HepG2 (cell line): ENCODE data around the gene TSPAN17. TPM values are rescaled to one million over a fixed set of nuclear protein-coding genes. Genes with fewer than 3 reads are reported as not detected.

Source experiments
- ATAC-seq: fragments of 200-7000 bp; cut with Tn5 transposase; 3 replicates; pipeline ENCODE4 v1.9.1; 2020; ENCODE audit warnings: mild to moderate bottlenecking, moderate library complexity
- BruUV-seq: library from RNA; stranded (reverse); fragments of 400-500 nt; replicated peaks from 2 replicates; lab custom pipeline; 2021; lab: Mats Ljungman, UMichigan
- CTCF ChIA-PET: fragments of 300-600 bp; formaldehyde crosslinking; extraction: SDS; loops from one replicate; lab custom pipeline; 2021; ENCODE audit warnings: low total read pairs, inconsistent platforms, low intra/inter-chr PET ratio; lab: Yijun Ruan, JAX
- POLR2A ChIA-PET: fragments of 350-600 bp; sonication (Branson Sonifier 250); formaldehyde crosslinking; loops from one replicate; lab custom pipeline; 2020; ENCODE audit warnings: antibody characterized with exemption, inconsistent platforms; lab: Yijun Ruan, JAX
- DNase-seq: peaks from one replicate; pipeline ENCODE4 v3.0.0-alpha.2; 2015; ENCODE audit warnings: low spot score
- FAIRE-seq: peaks from 3 replicates; lab custom pipeline; 2011; peaks lifted over from hg19 to GRCh38; lab: Jason Lieb, UNC
- H2AFZ ChIP-seq: one replicate; pipeline ENCODE4 v1.6.1; 2011; ENCODE audit warnings: low read length, inconsistent platforms
- H3K27ac ChIP-seq: fragments of 300-600 bp; 3 replicates; pipeline ENCODE4 v1.8.0; 2011; ENCODE audit warnings: mixed run types, mild to moderate bottlenecking, mixed read lengths, low read length, inconsistent platforms; ENCODE audit not compliant: insufficient read depth; ENCODE audit errors: extremely low read length
- H3K27me3 ChIP-seq, 2 experiments: fragments of 200-600 bp in 1 of 2; 2 replicates in 1 of 2; 3 replicates in 1 of 2; pipeline versions ENCODE4 v1.6.0 to v1.8.0; 2011; ENCODE audit warnings: low read length in 2 of 2, mild to moderate bottlenecking in 2 of 2, moderate library complexity in 2 of 2, inconsistent platforms in 1 of 2; ENCODE audit not compliant: insufficient read depth in 2 of 2, control insufficient read depth in 1 of 2
- H3K36me3 ChIP-seq, 2 experiments: fragments of 200-600 bp in 1 of 2; replicated peaks in 1 of 2; 2 replicates in 1 of 2; 3 replicates in 1 of 2; pipeline versions ENCODE4 v1.5.1 to v1.8.0; 2011; ENCODE audit warnings: low read length in 2 of 2, inconsistent platforms in 1 of 2; ENCODE audit not compliant: insufficient read depth in 2 of 2, control insufficient read depth in 1 of 2
- H3K4me1 ChIP-seq: 2 replicates; pipeline ENCODE4 v1.5.1; 2012; ENCODE audit warnings: low read length, inconsistent platforms; ENCODE audit not compliant: insufficient read depth
- H3K4me2 ChIP-seq: 2 replicates; pipeline ENCODE4 v1.6.0; 2011; ENCODE audit warnings: low read depth, low read length, inconsistent platforms
- H3K4me3 ChIP-seq, 3 experiments: fragments of 200-600 bp in 1 of 3; sonication (generic), shearing (Covaris generic) in 1 of 3; replicated peaks in 1 of 3; 2 replicates each; pipeline ENCODE4 v1.5.1; 2011 to 2016; ENCODE audit warnings: low read length in 3 of 3, inconsistent platforms in 2 of 3, low read depth in 2 of 3, mild to moderate bottlenecking in 2 of 3, control low read depth in 1 of 3, mixed read lengths in 1 of 3; ENCODE audit not compliant: insufficient read depth in 1 of 3
- H3K79me2 ChIP-seq: one replicate; pipeline ENCODE4 v1.6.1; 2011; ENCODE audit warnings: low read length, inconsistent platforms; ENCODE audit not compliant: insufficient read depth
- H3K9ac ChIP-seq: 2 replicates; pipeline ENCODE4 v1.6.0; 2011; ENCODE audit warnings: mild to moderate bottlenecking, low read depth, low read length, inconsistent platforms; ENCODE audit not compliant: insufficient read depth
- H3K9me3 ChIP-seq: 2 replicates; pipeline ENCODE4 v1.5.1; 2012; ENCODE audit warnings: mild to moderate bottlenecking, low read length
- H4K20me1 ChIP-seq: 2 replicates; pipeline ENCODE4 v1.6.0; 2011; ENCODE audit warnings: inconsistent platforms, mild to moderate bottlenecking, low read length, moderate library complexity; ENCODE audit not compliant: insufficient read depth
- CAMTA2 ChIP-seq: sonication (generic); formaldehyde crosslinking; IDR thresholded peaks from 2 replicates; pipeline ENCODE4 v1.4.0; 2020; ENCODE audit warnings: mild to moderate bottlenecking, missing genetic modification reagents, borderline replicate concordance
- CENPX ChIP-seq: sonication (generic); formaldehyde crosslinking; IDR thresholded peaks from 2 replicates; pipeline ENCODE4 v1.9.0; 2021; ENCODE audit warnings: mild to moderate bottlenecking, missing genetic modification reagents, moderate library complexity
- HINFP ChIP-seq: sonication (generic); formaldehyde crosslinking; IDR thresholded peaks from 2 replicates; pipeline ENCODE4 v1.4.0; 2020; ENCODE audit warnings: low read depth, mild to moderate bottlenecking, missing genetic modification reagents
- HNRNPL ChIP-seq: fragments of 200-400 bp; formaldehyde crosslinking; IDR thresholded peaks from 2 replicates; pipeline ENCODE4 v1.6.1; 2017; ENCODE audit warnings: mild to moderate bottlenecking, low read depth, low read length
- IRF2 ChIP-seq: IDR thresholded peaks from 2 replicates; pipeline ENCODE4 v1.6.1; 2018; ENCODE audit warnings: missing genetic modification reagents, missing compliant biosample characterization
- MAF1 ChIP-seq: sonication (generic); formaldehyde crosslinking; IDR thresholded peaks from 2 replicates; pipeline ENCODE4 v1.5.0; 2020; ENCODE audit warnings: missing genetic modification reagents, borderline replicate concordance
- MIXL1 ChIP-seq: IDR thresholded peaks from 2 replicates; pipeline ENCODE4 v1.6.1; 2016
- MTA3 ChIP-seq: sonication (generic); formaldehyde crosslinking; IDR thresholded peaks from 2 replicates; pipeline ENCODE4 v1.4.0; 2020; ENCODE audit warnings: missing genetic modification reagents
- PAF1 ChIP-seq: IDR thresholded peaks from 2 replicates; pipeline ENCODE4 v1.6.1; 2016; ENCODE audit warnings: missing genetic modification reagents, missing compliant biosample characterization
- SALL1 ChIP-seq: sonication (generic); formaldehyde crosslinking; IDR thresholded peaks from 2 replicates; pipeline ENCODE4 v1.8.0; 2022; ENCODE audit warnings: mild to moderate bottlenecking, missing genetic modification reagents
- SMARCC2 ChIP-seq: fragments of 450-650 bp; IDR thresholded peaks from 2 replicates; pipeline ENCODE4 v1.6.1; 2017; ENCODE audit warnings: antibody characterized with exemption, mild to moderate bottlenecking
- TCF12 ChIP-seq, 2 experiments: fragments of 450-650 bp in 1 of 2; sonication (generic) in 1 of 2; formaldehyde crosslinking in 1 of 2; IDR thresholded peaks; 2 replicates each; pipeline versions ENCODE4 v1.6.1 to v1.8.0; 2017 to 2022; ENCODE audit warnings: antibody characterized with exemption in 1 of 2, mild to moderate bottlenecking in 1 of 2, missing genetic modification reagents in 1 of 2, moderate library complexity in 1 of 2
- TCF7 ChIP-seq: sonication (generic); IDR thresholded peaks from 2 replicates; pipeline ENCODE4 v1.6.1; 2016; ENCODE audit warnings: antibody characterized with exemption, low read depth
- ZKSCAN8 ChIP-seq: IDR thresholded peaks from 2 replicates; pipeline ENCODE4 v1.6.1; 2016; ENCODE audit warnings: borderline replicate concordance, missing genetic modification reagents, missing compliant biosample characterization
- ZNF335 ChIP-seq: sonication (generic); formaldehyde crosslinking; IDR thresholded peaks from 2 replicates; pipeline ENCODE4 v1.4.0; 2020; ENCODE audit warnings: missing genetic modification reagents
- ZNF589 ChIP-seq: sonication (generic); formaldehyde crosslinking; conservative IDR thresholded peaks from 2 replicates; pipeline ENCODE4 v1.8.0; 2022; ENCODE audit warnings: mild to moderate bottlenecking, moderate library complexity, missing genetic modification reagents
- ZNF660 ChIP-seq: sonication (generic); formaldehyde crosslinking; IDR thresholded peaks from 2 replicates; pipeline ENCODE4 v1.5.1; 2020; ENCODE audit warnings: mild to moderate bottlenecking, low read depth, missing genetic modification reagents, borderline replicate concordance
- ZNF768 ChIP-seq: sonication (generic); formaldehyde crosslinking; IDR thresholded peaks from 2 replicates; pipeline ENCODE4 v1.4.0; 2020; ENCODE audit warnings: missing genetic modification reagents
- ZZZ3 ChIP-seq: sonication (generic); formaldehyde crosslinking; IDR thresholded peaks from 2 replicates; pipeline ENCODE4 v1.4.0; 2020; ENCODE audit warnings: missing genetic modification reagents, mild to moderate bottlenecking, borderline replicate concordance
- WGBS: methylation state at CpG from one replicate; pipeline ENCODE4 v1.1.6; 2017; ENCODE audit warnings: low lambda C conversion rate; 5-methylcytosine and 5-hydroxymethylcytosine counted together
- in situ Hi-C: cut with HindIII; loops from 2 replicates; pipeline ENCODE4 v1.10.0; 2017; ENCODE audit warnings: low pct_unique_long_range_greater_than_20kb; ENCODE audit not compliant: extremely low pct_ligation_motif_present
- intact Hi-C: fragments of 100-400 bp; cut with micrococcal nuclease; formaldehyde crosslinking; loops from one replicate; pipeline ENCODE4 v1.10.0; 2022; ENCODE audit not compliant: unreplicated experiment
- polyA plus RNA-seq, 8 experiments: library from polyadenylated mRNA; depleted of rRNA in 3 of 8; stranded (reverse) in 7 of 8; unstranded in 1 of 8; fragments of >200 nt; fragmentation: Illumina TruSeq in 4 of 8; extraction: Trizol in 4 of 8; gene quantifications; 2 replicates each; pipeline versions ENCODE4 v1.2.1 to v1.2.3, GENCODE V29; 2011 to 2016; ENCODE audit warnings: low read depth in 4 of 8, missing spikeins in 1 of 8, mixed read lengths in 1 of 8; ENCODE audit not compliant: insufficient read depth in 1 of 8
- total RNA-seq, 5 experiments: library from RNA; depleted of rRNA; stranded (reverse); fragments of >200 nt; fragmentation: Illumina TruSeq; extraction: Trizol; gene quantifications; 2 replicates each; pipeline ENCODE4 v1.2.3, GENCODE V29; 2016; ENCODE audit warnings: low read depth in 1 of 5
- TF ChIP-seq, protein P1 (sequence below): sonication (generic); formaldehyde crosslinking; IDR thresholded peaks from 2 replicates; pipeline ENCODE4 v1.5.0; 2020; ENCODE audit warnings: mild to moderate bottlenecking, missing genetic modification reagents, borderline replicate concordance

Gene TSPAN17
- total and polyA plus RNA-seq, 2 of the 13 experiments (the other 11 are each of a cell fraction or from before 2014, with no cell fraction given) = 11.5 to 15.0 TPM

GRCh38 chr5:176697267-176697933 lies 50.1 kb downstream of the TSPAN17 start:
- no peak for DNase-seq
- Histone ChIP-seq H4K20me1 (no peaks in the 10 kb centered on the region), H3K9ac (no peak overlapping the region), H2AFZ (no peak overlapping the region), H3K79me2 (no peaks in the 10 kb centered on the region), H3K36me3 (no peaks in the 10 kb centered on the region), H3K9me3 (no peaks in the 10 kb centered on the region), H3K27ac (no peak overlapping the region), H3K4me2 (no peak overlapping the region), H3K4me3 (no peak overlapping the region), H3K27me3 (peaks cover 8 to 82% of the 10 kb centered on the region in 2 experiments), H3K4me1 (no peaks in the 10 kb centered on the region)
- POLR2A ChIA-PET = no interaction called here
- no peak for FAIRE-seq
- CTCF ChIA-PET = no interaction called here
- TF ChIP-seq CAMTA2 (CRISPR knock-in tag) (no peak), MAF1 (CRISPR knock-in tag) (no peak), PAF1 (CRISPR knock-in tag) (no peak), ZNF589 (CRISPR knock-in tag) (no peak), MTA3 (CRISPR knock-in tag) (no peak), TCF12 (IDR thresholded peaks at IDR 0.05) (no peak), TCF12 (CRISPR knock-in tag; IDR thresholded peaks at IDR 0.05) (no peak), TCF7 (no peak), ZNF335 (no peak), ZKSCAN8 (CRISPR knock-in tag) (no peak), CENPX (CRISPR knock-in tag) (no peak), SMARCC2 (no peak), HNRNPL (no peak), HINFP (CRISPR knock-in tag) (no peak), SALL1 (CRISPR knock-in tag) (no peak), ZNF660 (no peak), ZZZ3 (CRISPR knock-in tag) (no peak), ZNF768 (CRISPR knock-in tag) (no peak), IRF2 (CRISPR knock-in tag) (no peak), MIXL1 (CRISPR knock-in tag) (no peak)
- TF ChIP-seq, protein P1, sequence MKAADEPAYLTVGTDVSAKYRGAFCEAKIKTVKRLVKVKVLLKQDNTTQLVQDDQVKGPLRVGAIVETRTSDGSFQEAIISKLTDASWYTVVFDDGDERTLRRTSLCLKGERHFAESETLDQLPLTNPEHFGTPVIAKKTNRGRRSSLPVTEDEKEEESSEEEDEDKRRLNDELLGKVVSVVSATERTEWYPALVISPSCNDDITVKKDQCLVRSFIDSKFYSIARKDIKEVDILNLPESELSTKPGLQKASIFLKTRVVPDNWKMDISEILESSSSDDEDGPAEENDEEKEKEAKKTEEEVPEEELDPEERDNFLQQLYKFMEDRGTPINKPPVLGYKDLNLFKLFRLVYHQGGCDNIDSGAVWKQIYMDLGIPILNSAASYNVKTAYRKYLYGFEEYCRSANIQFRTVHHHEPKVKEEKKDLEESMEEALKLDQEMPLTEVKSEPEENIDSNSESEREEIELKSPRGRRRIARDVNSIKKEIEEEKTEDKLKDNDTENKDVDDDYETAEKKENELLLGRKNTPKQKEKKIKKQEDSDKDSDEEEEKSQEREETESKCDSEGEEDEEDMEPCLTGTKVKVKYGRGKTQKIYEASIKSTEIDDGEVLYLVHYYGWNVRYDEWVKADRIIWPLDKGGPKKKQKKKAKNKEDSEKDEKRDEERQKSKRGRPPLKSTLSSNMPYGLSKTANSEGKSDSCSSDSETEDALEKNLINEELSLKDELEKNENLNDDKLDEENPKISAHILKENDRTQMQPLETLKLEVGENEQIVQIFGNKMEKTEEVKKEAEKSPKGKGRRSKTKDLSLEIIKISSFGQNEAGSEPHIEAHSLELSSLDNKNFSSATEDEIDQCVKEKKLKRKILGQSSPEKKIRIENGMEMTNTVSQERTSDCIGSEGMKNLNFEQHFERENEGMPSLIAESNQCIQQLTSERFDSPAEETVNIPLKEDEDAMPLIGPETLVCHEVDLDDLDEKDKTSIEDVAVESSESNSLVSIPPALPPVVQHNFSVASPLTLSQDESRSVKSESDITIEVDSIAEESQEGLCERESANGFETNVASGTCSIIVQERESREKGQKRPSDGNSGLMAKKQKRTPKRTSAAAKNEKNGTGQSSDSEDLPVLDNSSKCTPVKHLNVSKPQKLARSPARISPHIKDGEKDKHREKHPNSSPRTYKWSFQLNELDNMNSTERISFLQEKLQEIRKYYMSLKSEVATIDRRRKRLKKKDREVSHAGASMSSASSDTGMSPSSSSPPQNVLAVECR (CRISPR knock-in tag) = no peak
- BruUV-seq = no TSS peak
- intact Hi-C loops = no loop called here
- in situ Hi-C loops = no loop called here
- 42% methylated on average over 10 of the region's 10 CpGs for WGBS
- no peak for ATAC-seq
